ENCODE measurements around the gene POLQ.
"Not testable (repeated sequence)": the region's sequence is repeated elsewhere in the genome, so short reads cannot be mapped to it uniquely, and the experiment has no call there.

The POLQ gene

GRCh38 chr3:121545574-121546455, at the start of gene POLQ:
TSS of gene POLQ (minus strand) at chr3:121545988. CDS start at chr3:121545877, 111 bp downstream.
- Histone ChIP-seq H3K4me3 (ENCODE audit: low read length) (peak within 1 kb of the TSS; percentile 97), H3K27me3 (ENCODE audit: control insufficient read depth, insufficient read depth, low read length) (no peaks in the 10 kb centered on the region), H3K4me1 (ENCODE audit: control insufficient read depth, insufficient read depth, low read length) (no peaks in the 10 kb centered on the region), H3K9me3 (ENCODE audit: control insufficient read depth, insufficient read depth, low read length) (no peaks in the 10 kb centered on the region), H3K36me3 (ENCODE audit: control insufficient read depth, insufficient read depth, low read length) (peaks cover 3% of the 10 kb centered on the region; the same call in 1 of the 2 replicates), H3K27ac (ENCODE audit: low read length) (no peak within 1 kb of the TSS)
- DNase-seq (ENCODE audit: low read depth, low spot score) = peak; percentile 68
- WGBS (ENCODE audit: insufficient coverage, insufficient read length) = no CpG with 5 or more reads among the region's 42 CpGs

DNA sequence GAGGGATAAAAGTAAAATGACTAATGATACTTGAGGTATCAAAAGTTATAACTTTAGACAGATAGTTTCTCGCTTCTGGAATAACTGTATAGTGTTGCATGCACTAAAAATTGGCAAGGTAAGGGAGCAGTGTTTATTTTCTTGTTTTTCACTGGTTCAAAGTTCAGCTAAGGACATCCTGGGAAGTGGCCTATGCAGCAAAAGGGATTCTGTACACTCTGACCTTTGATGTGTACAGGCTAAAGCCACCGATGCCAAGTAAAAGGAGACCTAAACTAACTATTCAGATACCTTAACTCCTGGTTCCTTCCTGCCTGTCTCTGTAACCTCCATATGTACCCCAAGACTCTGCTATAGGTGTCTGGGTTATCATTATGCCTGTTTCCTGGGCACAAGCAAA, 49.1 kb upstream of the POLQ start:
- Histone ChIP-seq H3K4me1 (ENCODE audit: control insufficient read depth, insufficient read depth, low read length) (peaks cover 5% of the 10 kb centered on the region; the same call in 1 of the 2 replicates), H3K4me3 (ENCODE audit: low read length) (no peak overlapping the region), H3K27ac (ENCODE audit: low read length) (no peak overlapping the region), H3K9me3 (ENCODE audit: control insufficient read depth, insufficient read depth, low read length) (no peaks in the 10 kb centered on the region), H3K36me3 (ENCODE audit: control insufficient read depth, insufficient read depth, low read length) (no peaks in the 10 kb centered on the region), H3K27me3 (ENCODE audit: control insufficient read depth, insufficient read depth, low read length) (no peaks in the 10 kb centered on the region)
- no CpG with 5 or more reads among the region's 2 CpGs for WGBS (ENCODE audit: insufficient coverage, insufficient read length)
- no peak for DNase-seq (ENCODE audit: low read depth, low spot score)

GRCh38 chr3:121593806-121594205, 48.0 kb upstream of the POLQ start:
- not testable (repeated sequence) for DNase-seq (ENCODE audit: low read depth, low spot score); H3K4me3 ChIP-seq (ENCODE audit: low read length); H3K27me3 ChIP-seq (ENCODE audit: control insufficient read depth, insufficient read depth, low read length); H3K9me3 ChIP-seq (ENCODE audit: control insufficient read depth, insufficient read depth, low read length); H3K36me3 ChIP-seq (ENCODE audit: control insufficient read depth, insufficient read depth, low read length); H3K4me1 ChIP-seq (ENCODE audit: control insufficient read depth, insufficient read depth, low read length); H3K27ac ChIP-seq (ENCODE audit: low read length)
- WGBS (ENCODE audit: insufficient coverage, insufficient read length) = no CpG with 5 or more reads among the region's 4 CpGs

DNA sequence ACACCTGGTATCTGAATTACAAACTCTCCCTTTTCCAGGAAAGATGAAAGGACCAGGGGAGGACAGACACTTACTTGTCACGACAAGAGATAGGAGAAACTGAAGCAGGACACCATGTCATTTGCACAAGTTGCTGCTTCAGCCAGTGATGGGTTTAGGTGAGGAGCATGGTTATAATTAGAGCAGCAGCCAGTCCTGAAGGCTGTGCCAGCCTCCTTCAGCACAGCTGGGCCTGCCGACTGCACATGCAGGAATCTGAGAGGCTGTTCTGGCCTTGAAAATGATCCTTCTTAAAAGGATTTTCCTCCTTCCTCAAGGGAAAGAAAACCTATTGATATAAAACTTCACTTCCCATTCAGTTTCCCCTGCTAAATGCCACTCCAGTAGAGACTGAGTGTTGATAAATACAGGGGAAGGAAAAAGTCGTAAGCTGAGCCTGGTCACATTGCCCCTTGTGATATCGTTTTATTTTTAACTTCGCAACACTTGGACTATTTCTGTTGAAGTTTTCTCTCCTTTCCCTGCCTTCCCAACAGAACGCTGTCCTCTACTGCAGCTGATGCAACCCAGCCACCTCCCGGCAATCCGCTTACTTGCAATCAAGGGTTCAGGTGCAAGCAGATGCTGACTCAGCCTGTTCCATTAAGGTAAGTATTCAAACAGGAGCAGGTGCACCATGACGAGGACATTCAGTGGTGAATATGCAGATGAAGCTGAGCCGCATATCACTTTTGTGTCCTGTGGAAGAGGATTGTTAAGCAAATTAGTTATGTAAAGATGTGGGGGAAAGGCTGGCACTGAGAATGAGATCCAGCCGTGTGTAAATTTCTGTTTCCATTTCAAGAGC, 47.3 kb upstream of the POLQ start, which contains the start of gene FBXO40:
Gene FBXO40 (plus strand): TSS at position 524 of the 847 bp plus-strand sequence. CDS start 27,197 bp downstream, outside the sequence.
- no CpG with 5 or more reads among the region's 11 CpGs for WGBS (ENCODE audit: insufficient coverage, insufficient read length)
- no peak within 1 kb of the TSS for H3K4me3 ChIP-seq (ENCODE audit: low read length)
- H3K27ac ChIP-seq (ENCODE audit: low read length) = peak within 1 kb of the TSS; percentile 56
- H3K4me1 ChIP-seq (ENCODE audit: control insufficient read depth, insufficient read depth, low read length) = peaks cover 5% of the 10 kb centered on the region; the same call in 1 of the 2 replicates
- no peaks in the 10 kb centered on the region for H3K36me3 ChIP-seq (ENCODE audit: control insufficient read depth, insufficient read depth, low read length)
- H3K27me3 ChIP-seq (ENCODE audit: control insufficient read depth, insufficient read depth, low read length) = no peaks in the 10 kb centered on the region
- no peaks in the 10 kb centered on the region for H3K9me3 ChIP-seq (ENCODE audit: control insufficient read depth, insufficient read depth, low read length)
- DNase-seq (ENCODE audit: low read depth, low spot score) = peak; percentile 99

- Histone ChIP-seq H3K4me3 (ENCODE audit: low read length) (no peak overlapping the region), H3K36me3 (ENCODE audit: control insufficient read depth, insufficient read depth, low read length) (no peaks in the 10 kb centered on the region), H3K27me3 (ENCODE audit: control insufficient read depth, insufficient read depth, low read length) (no peaks in the 10 kb centered on the region), H3K4me1 (ENCODE audit: control insufficient read depth, insufficient read depth, low read length) (no peaks in the 10 kb centered on the region), H3K27ac (ENCODE audit: low read length) (no peak overlapping the region), H3K9me3 (ENCODE audit: control insufficient read depth, insufficient read depth, low read length) (no peaks in the 10 kb centered on the region)
- DNase-seq (ENCODE audit: low read depth, low spot score) = no peak
- WGBS (ENCODE audit: insufficient coverage, insufficient read length) = no CpG with 5 or more reads among the region's 1 CpG
These were observed 38.6 kb upstream of the POLQ start for GRCh38 chr3:121584418-121584817.

DNA sequence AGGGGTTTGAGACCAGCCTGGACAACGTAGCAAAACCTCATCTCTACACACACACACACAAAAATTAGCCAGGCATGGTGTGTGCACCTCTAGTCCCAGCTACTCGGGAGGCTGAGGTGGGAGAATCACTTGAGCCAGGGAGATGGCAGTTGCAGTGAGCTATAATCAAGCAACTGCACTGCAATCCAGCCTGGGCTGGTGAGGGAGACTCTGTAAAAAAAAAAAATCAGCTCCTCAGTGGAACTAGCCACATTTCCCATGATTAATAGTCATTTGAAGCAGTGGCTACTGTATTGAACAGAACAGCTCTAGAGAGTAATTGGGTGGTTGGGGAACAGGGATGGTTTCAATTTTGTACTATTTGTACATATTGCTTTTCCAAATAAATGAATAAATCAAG, 35.9 kb upstream of the POLQ start:
- WGBS (ENCODE audit: insufficient coverage, insufficient read length) = no CpG with 5 or more reads among the region's 2 CpGs

DNA sequence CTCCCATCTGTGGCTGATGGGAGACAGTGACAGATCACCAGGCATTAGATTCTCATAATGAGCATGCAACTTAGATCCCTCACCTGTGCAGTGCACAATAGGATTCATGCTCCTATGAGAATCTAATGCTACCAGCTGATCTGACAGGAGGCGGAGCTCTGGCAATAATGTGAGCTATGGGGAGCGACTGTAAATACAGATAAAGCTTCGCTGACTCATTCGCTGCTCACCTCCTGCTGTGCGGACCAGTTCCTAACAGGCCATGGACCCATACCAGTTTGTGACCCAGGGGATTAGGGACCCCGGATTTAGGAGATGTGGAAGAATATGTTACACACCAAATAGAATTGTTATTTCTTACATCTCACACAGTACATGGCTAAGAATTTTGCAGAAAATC, 28.7 kb upstream of the POLQ start:
- H3K9me3 ChIP-seq (ENCODE audit: control insufficient read depth, insufficient read depth, low read length) = no peaks in the 10 kb centered on the region
- no peaks in the 10 kb centered on the region for H3K36me3 ChIP-seq (ENCODE audit: control insufficient read depth, insufficient read depth, low read length)
- H3K27ac ChIP-seq (ENCODE audit: low read length) = no peak overlapping the region
- no CpG with 5 or more reads among the region's 6 CpGs for WGBS (ENCODE audit: insufficient coverage, insufficient read length)
- no peak for DNase-seq (ENCODE audit: low read depth, low spot score)
- no peak overlapping the region for H3K4me3 ChIP-seq (ENCODE audit: low read length)
- no peaks in the 10 kb centered on the region; the same call in 1 of the 2 replicates for H3K4me1 ChIP-seq (ENCODE audit: control insufficient read depth, insufficient read depth, low read length)
- H3K27me3 ChIP-seq (ENCODE audit: control insufficient read depth, insufficient read depth, low read length) = no peaks in the 10 kb centered on the region

More for the DNA sequence above, 35.9 kb upstream of the POLQ start:
- Histone ChIP-seq H3K27me3 (ENCODE audit: control insufficient read depth, insufficient read depth, low read length) (no peaks in the 10 kb centered on the region), H3K36me3 (ENCODE audit: control insufficient read depth, insufficient read depth, low read length) (no peaks in the 10 kb centered on the region), H3K4me1 (ENCODE audit: control insufficient read depth, insufficient read depth, low read length) (no peaks in the 10 kb centered on the region), H3K9me3 (ENCODE audit: control insufficient read depth, insufficient read depth, low read length) (no peaks in the 10 kb centered on the region), H3K4me3 (ENCODE audit: low read length) (no peak overlapping the region), H3K27ac (ENCODE audit: low read length) (no peak overlapping the region)
- no peak for DNase-seq (ENCODE audit: low read depth, low spot score)

GRCh38 chr3:121567649-121568048, 21.9 kb upstream of the POLQ start, which contains the start of gene ARGFX:
TSS of gene ARGFX (plus strand) at chr3:121567949. CDS start at chr3:121570714, 2,765 bp downstream.
- no peaks in the 10 kb centered on the region for H3K36me3 ChIP-seq (ENCODE audit: control insufficient read depth, insufficient read depth, low read length)
- H3K4me1 ChIP-seq (ENCODE audit: control insufficient read depth, insufficient read depth, low read length) = no peaks in the 10 kb centered on the region; the same call in 1 of the 2 replicates
- no peak for DNase-seq (ENCODE audit: low read depth, low spot score)
- WGBS (ENCODE audit: insufficient coverage, insufficient read length) = no CpG with 5 or more reads among the region's 5 CpGs
- H3K9me3 ChIP-seq (ENCODE audit: control insufficient read depth, insufficient read depth, low read length) = no peaks in the 10 kb centered on the region
- no peak within 1 kb of the TSS for H3K27ac ChIP-seq (ENCODE audit: low read length)
- no peak within 1 kb of the TSS for H3K4me3 ChIP-seq (ENCODE audit: low read length)
- H3K27me3 ChIP-seq (ENCODE audit: control insufficient read depth, insufficient read depth, low read length) = no peaks in the 10 kb centered on the region

- no peak overlapping the region for H3K4me3 ChIP-seq (ENCODE audit: low read length)
- H3K36me3 ChIP-seq (ENCODE audit: control insufficient read depth, insufficient read depth, low read length) = no peaks in the 10 kb centered on the region
- H3K4me1 ChIP-seq (ENCODE audit: control insufficient read depth, insufficient read depth, low read length) = no peaks in the 10 kb centered on the region; the same call in 1 of the 2 replicates
- DNase-seq (ENCODE audit: low read depth, low spot score) = no peak
- no peaks in the 10 kb centered on the region for H3K27me3 ChIP-seq (ENCODE audit: control insufficient read depth, insufficient read depth, low read length)
- H3K27ac ChIP-seq (ENCODE audit: low read length) = no peak overlapping the region
- WGBS (ENCODE audit: insufficient coverage, insufficient read length) = no CpG with 5 or more reads among the region's 9 CpGs
- H3K9me3 ChIP-seq (ENCODE audit: control insufficient read depth, insufficient read depth, low read length) = no peaks in the 10 kb centered on the region
These were observed 21.0 kb upstream of the POLQ start for GRCh38 chr3:121566773-121567172.

GRCh38 chr3:121562148-121562547, 16.4 kb upstream of the POLQ start:
- Histone ChIP-seq H3K4me3 (ENCODE audit: low read length) (no peak overlapping the region), H3K36me3 (ENCODE audit: control insufficient read depth, insufficient read depth, low read length) (no peaks in the 10 kb centered on the region), H3K4me1 (ENCODE audit: control insufficient read depth, insufficient read depth, low read length) (no peaks in the 10 kb centered on the region), H3K27ac (ENCODE audit: low read length) (no peak overlapping the region), H3K27me3 (ENCODE audit: control insufficient read depth, insufficient read depth, low read length) (no peaks in the 10 kb centered on the region), H3K9me3 (ENCODE audit: control insufficient read depth, insufficient read depth, low read length) (no peaks in the 10 kb centered on the region)
- DNase-seq (ENCODE audit: low read depth, low spot score) = no peak

Data from iPS DF 6.9 (cell line).